GM11168 (cell line): ENCODE data around the gene TSPAN9.

ENCODE experiments used
- in situ Hi-C: fragments of 300-500 bp; cut with MboI; formaldehyde crosslinking; loops from one replicate; pipeline ENCODE4 v1.12.0; 2022; ENCODE audit warnings: low sequenced_read_pairs; ENCODE audit not compliant: unreplicated experiment

Gene TSPAN9

DNA sequence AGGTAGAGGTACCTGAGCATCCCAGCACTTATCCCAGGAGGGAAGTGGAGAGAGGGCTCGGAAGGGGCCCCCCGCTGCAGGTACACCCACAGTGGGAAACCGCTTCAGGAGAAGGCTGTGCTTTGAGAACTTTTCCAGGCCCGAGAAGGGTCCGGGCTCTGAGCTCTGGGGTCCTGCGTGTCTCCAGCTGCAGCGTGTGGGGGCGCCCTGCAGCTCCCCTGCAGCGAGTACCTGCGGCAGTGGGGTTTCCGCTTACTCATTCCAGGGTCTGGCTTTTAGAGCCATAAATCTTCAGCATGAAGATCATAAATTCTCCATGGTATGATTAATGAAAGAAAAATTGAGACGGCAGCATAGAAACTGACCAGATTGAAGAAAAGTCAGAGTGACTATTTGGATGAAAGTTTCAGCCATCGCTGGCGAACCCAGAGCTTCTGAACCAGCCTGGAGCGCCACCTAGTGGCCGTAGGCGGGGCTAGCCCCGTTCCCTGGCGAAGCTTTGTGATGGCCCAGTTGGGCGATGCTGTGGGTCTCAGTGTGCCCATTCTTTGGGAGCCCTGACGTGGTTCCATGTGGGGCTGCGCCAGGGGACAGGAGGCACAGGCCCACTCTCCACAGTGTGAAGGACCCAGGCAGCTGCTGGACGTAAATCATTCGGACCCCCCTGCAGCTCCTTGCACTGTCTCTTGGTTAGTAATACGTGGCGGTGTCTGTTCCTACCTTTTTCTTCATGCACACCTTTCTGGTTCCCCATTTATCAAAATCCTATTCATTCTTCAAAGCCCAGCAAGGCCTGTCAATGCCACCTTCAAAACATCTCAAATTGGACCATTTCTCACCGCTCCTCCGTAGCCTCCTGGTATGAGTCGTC, 198.2 kb downstream of the TSPAN9 start:
- in situ Hi-C loops, result no loop called here

DNA sequence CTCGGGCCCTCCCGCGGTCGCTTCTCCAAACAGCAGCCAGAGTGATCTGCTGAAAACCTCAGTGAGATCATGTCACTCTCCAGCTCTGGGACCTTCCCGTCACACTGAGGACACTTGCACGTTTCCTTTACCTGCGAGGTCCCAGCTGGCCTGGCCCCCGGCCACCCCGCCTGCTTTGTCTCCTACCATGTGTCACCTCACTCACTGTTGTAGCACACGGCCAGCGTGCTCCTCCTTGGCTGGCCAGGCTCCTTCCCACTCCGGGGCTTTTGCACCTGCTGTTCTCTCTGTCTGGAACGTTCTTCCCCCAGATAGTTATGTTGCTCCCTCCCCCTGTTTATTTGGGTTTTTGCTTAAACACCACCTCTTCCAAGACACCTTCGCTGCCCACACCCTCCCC, 199.0 kb downstream of the TSPAN9 start:
- in situ Hi-C loops, result no loop called here

DNA sequence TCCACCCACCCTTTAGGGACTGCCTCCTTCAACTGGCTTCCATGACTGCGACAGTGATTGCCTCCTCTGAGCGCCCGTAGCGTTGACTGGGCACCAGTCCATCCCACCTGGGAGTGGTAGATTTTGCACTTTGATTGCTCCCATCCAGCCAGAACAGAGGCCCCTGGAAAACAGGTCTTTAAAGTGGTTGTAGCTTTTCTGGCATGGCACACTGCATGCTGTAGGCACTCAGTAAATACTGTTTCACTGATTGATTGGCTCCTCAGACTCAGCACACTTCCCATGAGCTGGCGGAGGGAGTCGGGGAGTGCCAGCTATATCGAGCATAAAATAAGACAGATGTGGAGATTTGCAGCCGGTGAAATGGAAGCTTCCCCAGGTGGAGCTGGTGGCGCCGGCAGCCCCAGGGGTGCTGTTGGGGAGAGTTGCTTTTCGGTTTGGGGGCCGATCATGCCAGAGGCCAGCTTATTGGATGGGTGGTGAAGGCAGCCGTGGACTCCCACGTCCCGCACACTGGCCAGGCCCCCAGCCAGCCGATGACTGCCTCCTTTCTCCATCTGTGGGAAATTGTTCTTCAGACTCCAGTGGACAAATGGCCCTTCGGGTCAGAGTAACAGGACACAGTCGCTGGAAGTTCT, 200.2 kb downstream of the TSPAN9 start:
- in situ Hi-C loops, result no loop called here

DNA sequence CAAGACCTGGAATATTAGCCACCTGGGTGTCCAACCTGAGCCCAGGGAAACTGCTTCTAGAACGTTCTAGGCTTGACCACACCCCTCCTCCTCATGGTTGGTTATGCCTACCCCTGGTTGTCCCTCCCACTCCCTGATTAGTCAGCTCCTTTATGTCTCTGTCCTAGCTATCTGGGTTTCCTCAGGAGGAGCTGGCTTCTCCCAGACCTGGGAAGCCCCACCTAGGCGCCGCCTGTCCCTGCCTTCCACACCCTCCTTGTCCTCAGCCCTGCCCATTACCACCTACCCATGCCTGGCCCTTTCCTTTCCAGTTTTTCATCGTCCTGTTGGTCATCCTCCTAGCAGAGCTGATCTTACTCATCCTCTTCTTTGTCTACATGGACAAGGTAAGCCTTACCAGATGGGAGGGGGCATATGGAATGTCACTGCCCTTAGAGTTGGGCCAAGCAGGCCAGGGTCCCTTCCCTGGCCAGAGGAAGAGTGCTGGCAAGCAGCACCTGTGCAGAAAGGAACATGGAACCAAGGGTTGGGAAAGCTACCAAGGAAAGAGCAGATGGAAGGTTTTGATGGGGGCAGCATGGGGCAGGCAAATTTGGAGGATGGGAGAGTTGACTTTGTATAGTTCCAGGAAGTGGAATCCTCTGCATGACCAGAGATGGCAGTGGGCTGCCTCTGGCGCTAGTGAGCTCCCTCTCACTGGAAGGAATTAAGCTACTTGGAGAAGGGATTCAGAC, 201.7 kb downstream of the TSPAN9 start:
- in situ Hi-C loops, result no loop called here

DNA sequence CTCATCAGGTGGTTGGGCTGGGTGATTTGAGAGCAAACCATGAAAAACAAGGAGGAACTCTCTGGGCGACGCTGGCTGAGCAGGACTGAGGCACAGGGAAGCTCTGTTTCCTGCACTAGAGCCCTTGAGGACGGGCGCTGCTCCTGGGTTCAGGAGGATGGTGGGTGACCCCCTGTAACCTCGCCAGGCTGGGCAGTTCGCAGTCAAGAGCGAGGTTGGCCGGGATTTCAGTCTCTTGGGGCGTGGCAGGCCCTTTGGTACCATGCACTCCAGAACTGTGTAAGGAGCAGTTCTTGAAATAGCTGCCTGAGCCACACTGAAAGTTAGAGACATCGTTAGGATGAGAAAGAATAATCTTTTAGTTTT, 202.2 kb downstream of the TSPAN9 start:
- in situ Hi-C loops, result no loop called here

DNA sequence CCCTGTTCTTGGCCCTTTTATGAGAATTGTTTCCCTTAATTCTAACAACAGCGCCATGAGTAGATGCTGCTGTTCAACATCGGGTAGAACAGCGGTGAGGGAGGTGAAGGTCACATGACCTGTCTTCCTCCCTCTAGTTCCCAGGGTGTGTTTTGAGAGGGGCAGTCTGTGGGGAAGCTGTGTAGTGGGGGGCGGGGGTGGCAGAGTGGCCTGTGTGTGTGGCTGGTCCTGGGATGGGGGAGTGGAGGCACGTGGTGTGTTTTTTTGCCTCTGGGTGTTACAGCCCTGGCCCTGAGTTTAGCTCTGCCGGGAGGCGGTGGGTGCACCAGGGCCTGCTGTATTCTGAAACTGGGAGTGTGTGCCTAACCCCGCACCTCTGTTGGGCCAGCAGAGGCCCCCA, 202.7 kb downstream of the TSPAN9 start:
- in situ Hi-C loops, result no loop called here

- in situ Hi-C loops, result no loop called here
Measured at GRCh38 chr12:3280967-3281366, 203.8 kb downstream of the TSPAN9 start.

GRCh38 chr12:3281588-3282383, 204.6 kb downstream of the TSPAN9 start:
- in situ Hi-C loops, result no loop called here

DNA sequence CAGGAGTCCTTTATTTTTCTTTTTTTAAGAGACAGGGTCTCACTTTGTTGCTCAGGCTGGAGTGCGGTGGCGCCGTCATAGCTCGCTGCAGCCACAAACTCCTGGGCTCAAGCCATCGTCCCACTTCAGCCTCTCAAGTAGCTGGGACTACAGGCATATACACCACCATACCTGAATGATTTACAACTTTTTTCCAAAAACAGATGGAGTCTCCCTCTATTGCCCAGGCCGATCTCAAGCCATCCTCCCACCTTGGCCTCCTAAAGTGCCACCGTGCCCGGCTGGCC, 205.1 kb downstream of the TSPAN9 start:
- in situ Hi-C loops, result no loop called here

DNA sequence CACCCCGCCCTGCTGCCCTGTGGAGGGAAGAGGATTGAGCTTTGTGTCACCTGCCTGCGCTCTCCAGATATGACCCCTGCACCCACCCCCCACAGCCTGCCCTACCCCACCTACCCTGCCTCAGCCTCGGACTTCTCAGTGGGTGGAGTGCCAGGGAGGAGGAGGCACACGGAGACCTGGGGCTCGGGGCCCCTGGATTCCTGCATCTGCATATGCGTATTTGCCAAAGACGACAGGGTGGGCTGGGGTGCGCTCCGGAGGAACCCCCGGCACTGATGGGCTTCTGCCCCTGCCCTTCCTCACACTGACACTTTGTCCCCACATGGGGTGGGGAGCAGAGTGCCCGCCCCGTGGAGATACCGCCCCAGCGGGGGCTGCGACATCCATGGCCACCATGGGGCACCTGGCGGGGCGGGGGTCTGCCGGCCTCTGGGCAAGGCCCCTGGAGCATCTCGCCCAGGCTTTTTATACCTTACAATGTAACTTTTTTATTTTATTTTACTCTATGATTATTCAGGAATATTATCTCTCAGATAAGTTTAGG, 206.0 kb downstream of the TSPAN9 start:
- in situ Hi-C loops, result no loop called here

DNA sequence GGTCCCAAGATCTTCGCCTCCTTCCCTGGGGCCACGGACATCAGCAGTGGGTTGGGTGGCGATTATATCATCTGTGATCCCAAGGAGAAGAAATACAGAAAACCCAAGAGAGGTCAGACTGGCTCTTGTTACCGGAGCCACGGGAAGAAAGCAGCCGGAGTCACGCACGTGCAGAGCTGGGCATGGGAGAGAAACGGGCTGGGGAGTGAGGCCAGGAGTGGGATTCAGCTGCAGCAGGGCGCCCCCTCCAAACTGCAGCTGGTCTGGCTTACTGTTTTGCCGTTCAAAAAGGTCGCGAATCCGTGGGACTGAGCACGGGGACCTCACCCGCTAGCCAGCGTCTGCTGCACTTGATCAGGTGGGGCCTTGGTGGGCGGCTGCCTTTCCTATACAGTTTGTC, 207.2 kb downstream of the TSPAN9 start:
- in situ Hi-C loops, result no loop called here

- in situ Hi-C loops, result no loop called here
Measured at GRCh38 chr12:3285570-3285969, 208.4 kb downstream of the TSPAN9 start.

GRCh38 chr12:3288690-3289089, 211.5 kb downstream of the TSPAN9 start:
- in situ Hi-C loops, result no loop called here

GRCh38 chr12:3289702-3290101, 212.5 kb downstream of the TSPAN9 start:
- in situ Hi-C loops, result loop anchor here (10.0 kb wide), 1 partner anchor 515 kb away; no protein-coding TSS in a partner anchor

- in situ Hi-C loops, result loop anchor here (10.0 kb wide), 1 partner anchor 513 kb away; no protein-coding TSS in a partner anchor
Measured at GRCh38 chr12:3291939-3292338, 214.8 kb downstream of the TSPAN9 start.

GRCh38 chr12:3292677-3293412, 215.7 kb downstream of the TSPAN9 start:
- in situ Hi-C loops, result loop anchor here (10.0 kb wide), 1 partner anchor 512 kb away; no protein-coding TSS in a partner anchor

GRCh38 chr12:3293446-3294161, 216.4 kb downstream of the TSPAN9 start:
- in situ Hi-C loops, result loop anchor here (10.0 kb wide), 1 partner anchor 511 kb away; no protein-coding TSS in a partner anchor

GRCh38 chr12:3294481-3294911, 217.3 kb downstream of the TSPAN9 start:
- in situ Hi-C loops, result loop anchor here (10.0 kb wide), 1 partner anchor 510 kb away; no protein-coding TSS in a partner anchor
